ENCODE data around the gene HECTD1.
"Not testable (repeated sequence)": the region's sequence is repeated elsewhere in the genome, so short reads cannot be mapped to it uniquely, and the experiment has no call there.

HECTD1 gene

GRCh38 chr14:31207755-31208545 lies at the start of gene HECTD1:
HECTD1 (minus strand) TSS chr14:31207793; CDS start chr14:31205936, 1,857 bp downstream.
- DNase-seq, result peak; percentile 87

GRCh38 chr14:31257244-31257553 lies 49.6 kb upstream of the HECTD1 start:
- no peak for DNase-seq

GRCh38 chr14:31256534-31257243 lies 49.1 kb upstream of the HECTD1 start:
- no peak for DNase-seq

- not testable (repeated sequence) for DNase-seq
Observed at GRCh38 chr14:31255918-31256317, 48.3 kb upstream of the HECTD1 start.

- no peak for DNase-seq
Observed at GRCh38 chr14:31255286-31255685, 47.7 kb upstream of the HECTD1 start.

GRCh38 chr14:31253746-31254471 lies 46.3 kb upstream of the HECTD1 start:
- DNase-seq, result no peak

GRCh38 chr14:31252865-31253264 lies 45.3 kb upstream of the HECTD1 start:
- no peak for DNase-seq

- no peak for DNase-seq
Observed at GRCh38 chr14:31251028-31251958, 43.7 kb upstream of the HECTD1 start.

- DNase-seq, result no peak
Observed at GRCh38 chr14:31244626-31245025, 37.0 kb upstream of the HECTD1 start.

- DNase-seq, result no peak
Observed at GRCh38 chr14:31243860-31244259, 36.3 kb upstream of the HECTD1 start.

GRCh38 chr14:31242161-31242940 lies 34.8 kb upstream of the HECTD1 start:
- not testable (repeated sequence) for DNase-seq

- DNase-seq, result no peak
Observed at GRCh38 chr14:31241450-31242114, 34.0 kb upstream of the HECTD1 start.

GRCh38 chr14:31239741-31240140 lies 32.1 kb upstream of the HECTD1 start:
- DNase-seq, result no peak

- no peak for DNase-seq
Observed at GRCh38 chr14:31235462-31235861, 27.9 kb upstream of the HECTD1 start.

- no peak for DNase-seq
Observed at GRCh38 chr14:31232081-31232480, 24.5 kb upstream of the HECTD1 start.

- not testable (repeated sequence) for DNase-seq
Observed at GRCh38 chr14:31231272-31231671, 23.7 kb upstream of the HECTD1 start.

- DNase-seq, result no peak
Observed at GRCh38 chr14:31230573-31230958, 23.0 kb upstream of the HECTD1 start.

GRCh38 chr14:31229638-31230572 lies 22.3 kb upstream of the HECTD1 start:
- no peak for DNase-seq

- DNase-seq, result no peak
Observed at GRCh38 chr14:31229009-31229408, 21.4 kb upstream of the HECTD1 start.

GRCh38 chr14:31228533-31228932 lies 20.9 kb upstream of the HECTD1 start:
- no peak for DNase-seq

Measured in activated T-cell treated with anti-CD3 and anti-CD28 coated beads for 4 hours (primary cell).